HG03039 (cell line): ENCODE measurements around the gene CTSZ.

Source experiments
- ATAC-seq: cut with Tn5 transposase; IDR thresholded peaks from one replicate; pipeline ENCODE4 v1.9.1; 2021; ENCODE audit warnings: mild to moderate bottlenecking, moderate library complexity; ENCODE audit not compliant: unreplicated experiment

The CTSZ gene

GRCh38 chr20:59032023-59032712, 25.1 kb upstream of the CTSZ start, which contains the start of gene ATP5F1E:
Gene ATP5F1E, minus strand, starts transcription at chr20:59032335. Its CDS starts 84 bp downstream, at chr20:59032251.
- peak; percentile 95 for ATAC-seq

GRCh38 chr20:59031564-59032022, 24.5 kb upstream of the CTSZ start:
- ATAC-seq, result no peak

- no peak for ATAC-seq
These were observed 24.0 kb upstream of the CTSZ start for GRCh38 chr20:59030911-59031563.

GRCh38 chr20:59028812-59029211, 21.8 kb upstream of the CTSZ start:
- ATAC-seq, result no peak

GRCh38 chr20:59027741-59028320, 20.8 kb upstream of the CTSZ start:
- ATAC-seq, result no peak

GRCh38 chr20:59026904-59027740, 20.1 kb upstream of the CTSZ start:
- ATAC-seq, result no peak

GRCh38 chr20:59025511-59025910, 18.5 kb upstream of the CTSZ start:
- ATAC-seq, result no peak

- ATAC-seq, result no peak
These were observed 18.0 kb upstream of the CTSZ start for GRCh38 chr20:59025086-59025485.

GRCh38 chr20:59024111-59024530, 17.1 kb upstream of the CTSZ start:
- no peak for ATAC-seq

- no peak for ATAC-seq
These were observed 16.6 kb upstream of the CTSZ start for GRCh38 chr20:59023616-59024015.

- ATAC-seq, result no peak
These were observed 15.7 kb upstream of the CTSZ start for GRCh38 chr20:59022754-59023153.

GRCh38 chr20:59020938-59021551, 14.0 kb upstream of the CTSZ start:
- no peak for ATAC-seq

GRCh38 chr20:59019217-59019616, 12.2 kb upstream of the CTSZ start, which contains the start of gene TUBB1:
Gene TUBB1, plus strand, starts transcription at chr20:59019429. Its CDS starts 94 bp downstream, at chr20:59019523.
- ATAC-seq, result no peak

- no peak for ATAC-seq
These were observed 11.8 kb upstream of the CTSZ start for GRCh38 chr20:59018817-59019216.

GRCh38 chr20:59017493-59018231, 10.6 kb upstream of the CTSZ start:
- no peak for ATAC-seq

- ATAC-seq, result no peak
These were observed 9.9 kb upstream of the CTSZ start for GRCh38 chr20:59016795-59017492.

GRCh38 chr20:59015812-59016711, 9.0 kb upstream of the CTSZ start:
- no peak for ATAC-seq

GRCh38 chr20:59015411-59015810, 8.4 kb upstream of the CTSZ start:
- ATAC-seq, result no peak
